Measurements from ENCODE around the gene PRPS1. TPM values are rescaled to one million over a fixed set of nuclear protein-coding genes. Genes with fewer than 3 reads are reported as not detected.

Gene PRPS1
- total RNA-seq: 29.6 and 40.6 TPM in 2 replicates

GRCh38 chrX:107627838-107628661 lies at the start of gene PRPS1:
Gene PRPS1 (plus strand): TSS chrX:107628510. CDS start chrX:107628629, 119 bp downstream.

Other genes starting within 250 kb of the PRPS1 start
- not detected in 2 replicates for gene FRMPD3, start 178.9 kb upstream of the PRPS1 start, total RNA-seq
- 21.1 and 109 TPM in 2 replicates for gene TSC22D3, start 147.3 kb downstream of the PRPS1 start, total RNA-seq
- not detected in 2 replicates for gene NCBP2L, start 149.2 kb downstream of the PRPS1 start, total RNA-seq
- gene MID2, start 197.4 kb downstream of the PRPS1 start, total RNA-seq: 18.2 and 42.7 TPM in 2 replicates